NCI-H69 (cell line): ENCODE data around the gene JHY.

Experiments used
- DNase-seq: peaks from one replicate; lab custom pipeline; 2025; lab: John Stamatoyannopoulos, UW

The JHY gene

DNA sequence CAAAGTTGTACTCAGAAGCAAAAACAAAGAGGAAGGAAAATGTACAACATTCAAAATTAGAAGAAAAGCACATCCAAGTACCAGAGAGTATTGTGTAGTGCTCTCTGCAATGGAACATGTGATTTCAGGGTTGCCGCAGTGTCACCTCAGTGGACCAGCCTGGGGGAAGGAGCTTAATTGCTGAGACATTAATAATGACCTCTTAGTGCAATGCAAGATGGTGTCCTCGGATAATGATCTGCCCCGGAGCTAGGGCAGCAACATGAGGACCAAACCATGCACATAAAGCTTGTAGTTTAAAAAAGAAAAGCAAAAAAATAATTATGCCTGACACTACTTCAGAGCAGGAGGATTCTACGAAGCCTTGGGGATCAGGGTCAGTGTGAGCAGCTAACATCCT, 11.3 kb upstream of the JHY start:
- DNase-seq, result peak; percentile 25

DNA sequence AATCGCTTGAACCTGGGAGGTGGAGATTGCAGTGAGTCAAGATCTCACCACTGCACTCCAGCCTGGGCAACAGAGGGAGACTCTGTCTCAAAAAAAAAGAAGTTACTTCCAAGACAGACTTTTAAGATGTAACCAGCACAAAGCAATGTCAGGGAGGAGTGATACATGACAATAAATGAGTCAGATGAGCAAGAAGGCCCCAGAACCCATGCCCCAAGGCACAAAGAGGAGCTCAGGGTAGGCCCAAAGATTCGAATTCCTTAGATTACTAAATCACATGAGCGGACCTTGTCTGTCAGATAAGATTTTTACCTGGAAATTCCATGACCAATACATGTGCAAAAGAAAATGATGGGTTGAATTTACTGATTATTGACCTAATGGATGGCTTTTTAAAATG, 10.5 kb upstream of the JHY start:
- no peak for DNase-seq

DNA sequence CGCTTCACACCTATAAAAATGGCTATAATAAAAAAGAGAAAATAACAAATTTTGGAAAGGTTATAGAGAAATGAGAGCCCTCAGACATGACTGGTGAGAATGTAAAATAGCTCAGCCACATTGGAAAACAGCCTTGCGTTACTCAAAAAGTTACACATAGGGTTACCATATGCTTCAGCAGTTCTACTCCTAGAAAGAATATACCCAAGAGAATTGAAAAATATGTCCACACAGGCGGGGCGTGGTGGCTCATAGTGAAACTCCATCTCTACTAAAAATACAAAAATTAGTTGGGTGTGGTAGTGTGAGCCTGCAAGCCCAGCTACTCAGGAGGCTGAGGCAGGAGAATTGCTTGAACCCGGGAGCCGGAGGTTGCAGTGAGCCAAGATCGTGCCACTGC, 7.6 kb upstream of the JHY start:
- no peak for DNase-seq

DNA sequence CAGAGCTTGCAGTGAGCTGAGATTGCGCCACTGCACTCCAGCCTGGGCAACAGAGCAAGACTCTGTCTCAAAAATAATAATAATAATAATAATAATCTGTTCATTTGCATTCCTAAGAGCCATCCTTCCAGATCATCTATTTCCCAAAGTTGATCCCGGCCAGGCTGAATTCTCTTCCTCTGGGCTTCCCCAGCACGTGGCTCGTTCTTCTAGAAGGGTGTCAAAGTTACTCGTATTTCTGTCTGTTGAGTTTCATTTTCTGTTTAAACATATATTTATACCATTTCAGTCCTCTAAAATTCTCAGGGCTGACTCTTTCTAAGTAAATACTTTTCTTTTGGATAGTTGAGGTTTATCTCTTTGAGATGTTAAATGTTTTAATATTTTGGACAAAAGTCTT, 4.8 kb upstream of the JHY start:
- no peak for DNase-seq

DNA sequence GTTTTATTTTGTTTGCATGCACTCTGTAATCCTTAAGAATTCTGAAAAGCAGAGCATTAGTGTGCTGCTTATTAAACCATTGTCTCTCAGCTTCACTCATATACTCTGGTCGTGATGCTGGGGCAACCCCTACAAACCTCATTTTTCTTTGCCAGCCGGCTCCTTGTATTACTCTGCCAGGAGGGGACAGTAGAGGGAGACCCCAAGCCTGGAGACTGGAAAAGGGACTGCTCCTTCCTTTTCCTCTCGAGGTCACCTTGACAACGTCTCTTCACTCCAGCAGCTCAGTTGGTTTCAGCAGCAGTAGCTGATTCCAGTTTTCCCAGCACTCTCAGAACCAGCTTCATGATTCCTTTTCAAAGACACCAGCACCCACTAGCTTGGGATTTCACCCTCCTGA, 2.8 kb upstream of the JHY start:
- DNase-seq, result peak; percentile 74

DNA sequence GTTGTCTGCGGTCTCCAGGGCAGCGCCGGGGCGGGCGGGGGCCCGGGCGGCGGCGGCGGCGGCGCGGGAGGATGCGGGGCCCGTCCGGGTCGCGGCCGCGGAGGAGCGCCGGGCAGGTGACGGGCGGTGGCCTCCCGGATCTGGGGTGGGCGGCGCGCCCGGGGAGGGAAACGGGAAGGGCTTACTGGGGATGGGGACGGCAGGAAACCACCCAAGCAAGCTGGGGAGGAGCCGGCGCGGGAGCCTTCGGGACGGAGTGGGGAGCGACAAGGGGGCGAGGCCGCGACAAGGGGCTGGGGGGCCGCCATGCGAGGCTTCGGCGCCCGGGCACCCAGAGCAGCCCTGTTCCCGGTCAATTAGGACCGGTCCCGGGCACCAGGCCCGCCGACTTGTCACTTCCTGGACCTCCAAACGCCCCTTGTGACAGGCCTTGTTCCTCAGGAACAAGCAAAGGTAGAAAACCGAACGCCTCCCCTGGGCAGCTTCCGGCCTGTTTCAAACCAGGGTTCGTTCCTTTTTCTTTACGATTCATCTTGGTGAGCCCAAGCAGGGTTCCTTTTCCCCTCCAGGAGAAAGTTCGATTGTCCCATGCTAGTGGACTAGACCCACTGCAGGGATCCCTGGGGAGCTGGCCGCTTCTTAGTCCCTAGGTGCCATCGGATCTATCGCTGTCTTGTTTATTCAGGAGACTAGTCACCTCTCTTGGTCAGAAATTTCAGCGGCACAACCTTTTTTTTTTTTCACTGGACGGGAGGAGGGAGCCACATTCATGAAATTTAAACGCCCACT, 492 bp downstream of the JHY start:
- DNase-seq, result peak; percentile 93

DNA sequence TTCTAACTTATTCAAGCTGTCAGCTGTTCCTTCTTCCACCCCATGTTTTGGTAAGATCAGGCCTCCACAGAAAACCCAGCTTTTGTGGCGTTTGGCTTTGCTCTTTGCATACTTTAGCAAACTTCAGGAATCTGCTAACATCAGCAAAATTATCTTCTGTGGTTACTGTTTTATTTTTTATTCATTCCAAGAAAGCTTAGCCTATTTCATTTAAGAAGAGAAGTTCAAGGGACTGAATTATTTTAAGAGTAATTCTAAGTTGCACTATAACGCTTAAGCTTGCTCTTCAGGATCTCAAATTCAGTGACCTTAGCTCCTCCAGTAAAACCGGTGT, 1.1 kb downstream of the JHY start:
- DNase-seq, result no peak

DNA sequence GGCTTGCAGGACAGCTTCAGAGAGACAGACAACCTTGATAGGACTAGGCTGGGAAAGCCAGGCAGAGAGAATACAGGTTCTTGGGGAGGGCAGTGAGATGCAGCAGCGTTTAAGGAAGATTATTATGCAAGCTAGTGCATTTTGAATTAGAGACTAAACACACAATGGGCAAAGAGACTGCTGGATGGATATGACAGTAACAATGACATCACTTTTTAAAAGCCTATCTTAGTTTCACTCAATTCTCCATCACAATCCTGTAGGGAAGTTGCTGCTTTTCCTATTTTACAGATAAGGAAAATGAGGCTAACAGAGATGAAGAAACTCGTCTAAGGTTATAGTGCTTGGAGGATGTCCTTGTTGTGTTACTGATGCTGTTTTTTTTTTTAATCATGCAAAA, 5.6 kb downstream of the JHY start:
- no peak for DNase-seq

DNA sequence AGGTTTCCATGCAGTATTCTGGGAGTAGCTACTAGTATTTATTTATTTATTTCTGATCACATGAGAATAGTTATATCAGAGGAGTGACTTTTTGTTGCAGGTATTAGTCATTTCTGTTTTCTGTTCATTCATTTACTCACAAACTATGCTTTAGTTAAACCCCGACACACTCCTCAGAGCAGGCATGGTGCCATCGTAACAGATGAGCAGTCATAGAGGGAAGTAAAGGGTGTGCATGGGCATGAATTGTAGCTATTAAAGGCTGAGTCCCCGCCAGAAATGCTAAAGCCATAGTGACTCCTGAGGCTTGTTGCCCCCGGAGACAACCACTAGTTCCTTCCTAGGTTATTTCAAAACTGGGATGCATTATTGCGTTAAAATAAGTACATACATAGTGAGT, 10.6 kb downstream of the JHY start:
- peak; percentile 63 for DNase-seq

DNA sequence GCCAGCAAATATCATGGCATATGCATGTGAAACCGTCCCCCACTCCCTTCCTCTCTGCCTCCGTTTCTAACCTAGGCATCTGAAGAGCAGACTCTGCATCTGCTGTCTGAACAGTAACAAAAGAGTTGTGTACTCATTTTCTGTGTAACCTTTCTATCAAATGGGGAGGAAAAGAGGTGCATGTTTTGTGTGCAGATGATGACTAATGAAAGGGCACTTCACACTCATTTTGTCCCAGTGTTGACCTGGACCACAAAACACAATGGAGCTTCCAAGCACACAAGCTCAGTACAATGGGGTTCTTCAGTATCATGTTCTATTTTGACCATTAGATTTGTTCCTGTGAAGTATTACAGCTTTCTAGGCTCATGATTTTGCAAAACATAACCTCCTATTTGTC, 13.0 kb downstream of the JHY start:
- peak; percentile 99 for DNase-seq

DNA sequence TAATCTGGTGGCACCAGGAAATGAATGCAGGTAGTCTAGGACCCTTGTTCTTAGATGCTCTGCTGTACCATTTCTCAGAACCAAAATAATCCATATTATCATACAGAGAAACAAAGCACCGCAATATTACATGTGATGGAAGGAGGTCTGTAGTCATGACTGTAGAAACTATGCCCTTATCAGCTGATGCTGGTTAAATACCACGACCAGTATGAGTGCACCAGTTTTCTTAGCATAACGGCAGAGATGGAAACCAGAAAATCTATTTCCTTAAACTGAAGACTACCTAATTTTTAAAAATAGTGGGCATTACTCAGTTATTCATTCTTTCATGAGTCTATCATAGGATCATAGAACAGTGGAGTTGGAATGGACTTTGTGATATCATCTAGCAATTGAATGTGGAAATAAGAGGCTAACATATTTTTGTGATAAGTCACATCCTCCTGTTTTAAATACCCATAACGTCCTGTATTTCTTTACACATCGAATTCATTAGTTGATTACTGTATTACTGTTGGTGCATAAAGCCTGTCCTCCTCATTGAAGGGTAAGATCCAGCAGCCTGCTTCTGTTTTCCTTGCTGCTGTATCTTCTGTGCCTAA, 15.1 kb downstream of the JHY start:
- DNase-seq, result no peak

DNA sequence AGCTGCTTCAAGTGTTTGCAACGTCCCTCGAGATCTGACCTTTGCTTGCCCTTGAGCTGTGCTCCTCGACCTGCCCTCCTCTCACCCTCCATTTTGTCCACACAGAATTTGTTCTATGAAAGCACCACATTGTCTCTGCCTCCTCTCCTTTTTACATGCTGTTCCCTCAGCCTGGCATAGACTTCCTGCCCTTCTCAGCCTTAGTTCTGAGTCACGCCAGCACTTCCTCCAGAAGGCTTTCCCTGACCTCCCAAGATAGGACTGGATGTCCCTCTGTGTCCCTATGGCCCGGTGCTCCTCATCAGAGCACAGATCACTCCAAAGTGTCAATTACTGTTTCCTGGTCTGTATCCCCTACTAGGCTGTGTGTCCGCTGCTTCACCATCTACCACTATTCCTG, 16.2 kb downstream of the JHY start:
- peak; percentile 64 for DNase-seq

DNA sequence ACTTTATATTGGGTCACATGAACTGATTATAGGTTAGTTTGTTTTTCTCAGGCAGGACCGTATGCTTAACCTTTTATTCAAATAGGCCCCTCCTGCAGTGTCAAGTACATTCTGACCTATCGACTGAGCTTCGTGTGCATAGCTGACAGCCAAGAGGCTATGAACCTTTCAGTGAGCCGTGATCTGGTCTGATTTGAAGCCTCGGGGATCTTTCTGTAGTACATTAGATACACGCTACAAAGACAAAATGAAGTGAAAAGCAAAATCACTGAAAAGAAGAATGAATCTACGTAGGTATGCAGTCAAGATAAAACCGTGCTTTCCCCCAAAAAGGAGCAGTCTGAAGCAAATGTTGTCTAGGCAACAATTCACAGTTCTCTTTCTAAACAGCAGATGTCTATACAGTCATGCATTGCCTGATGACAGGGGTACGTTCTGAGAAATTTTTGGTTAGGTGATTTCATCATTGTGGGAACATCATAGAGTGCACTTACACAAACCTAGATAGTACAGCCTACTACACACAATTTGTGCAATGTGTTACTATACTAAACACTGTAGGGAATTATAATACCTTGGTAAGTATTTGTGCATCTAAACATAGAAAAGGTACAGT, 18.1 kb downstream of the JHY start:
- DNase-seq, result peak; percentile 99

DNA sequence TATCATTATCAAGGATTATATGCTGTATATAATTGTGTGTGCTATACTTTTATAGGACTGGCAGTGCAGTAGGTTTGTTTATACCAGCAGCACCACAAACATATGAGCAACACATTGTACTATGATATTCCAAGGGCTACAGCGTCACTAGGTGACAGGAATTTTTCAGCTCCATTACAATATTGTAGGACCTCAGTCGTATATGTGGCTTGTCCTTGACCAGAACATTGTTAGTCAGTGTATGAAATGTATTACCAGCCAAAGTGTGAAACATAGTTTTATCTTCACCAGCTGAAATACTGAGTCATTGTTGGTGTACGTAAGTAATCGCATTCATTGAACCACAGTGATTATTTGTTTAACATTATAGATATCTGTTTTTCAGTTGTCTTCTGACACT, 20.4 kb downstream of the JHY start:
- no peak for DNase-seq

DNA sequence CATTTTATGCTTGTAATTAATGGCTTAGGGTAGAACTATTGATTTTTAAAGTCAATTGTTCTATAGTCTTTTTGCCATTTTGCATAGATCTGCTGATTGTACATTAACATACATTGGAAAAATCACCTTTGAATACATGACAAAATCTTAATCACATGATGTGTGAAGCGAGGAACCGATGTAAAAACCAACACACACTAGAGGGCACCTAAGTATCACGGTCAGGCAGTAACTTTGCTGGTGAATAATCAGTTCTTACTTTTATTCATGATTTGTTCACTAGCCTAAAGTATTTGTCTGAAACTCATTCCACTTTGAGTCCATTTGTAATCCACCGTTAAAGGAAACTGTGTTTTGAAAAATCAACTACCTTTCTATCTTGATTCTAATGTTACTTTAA, 28.2 kb downstream of the JHY start:
- peak; percentile 65 for DNase-seq

DNA sequence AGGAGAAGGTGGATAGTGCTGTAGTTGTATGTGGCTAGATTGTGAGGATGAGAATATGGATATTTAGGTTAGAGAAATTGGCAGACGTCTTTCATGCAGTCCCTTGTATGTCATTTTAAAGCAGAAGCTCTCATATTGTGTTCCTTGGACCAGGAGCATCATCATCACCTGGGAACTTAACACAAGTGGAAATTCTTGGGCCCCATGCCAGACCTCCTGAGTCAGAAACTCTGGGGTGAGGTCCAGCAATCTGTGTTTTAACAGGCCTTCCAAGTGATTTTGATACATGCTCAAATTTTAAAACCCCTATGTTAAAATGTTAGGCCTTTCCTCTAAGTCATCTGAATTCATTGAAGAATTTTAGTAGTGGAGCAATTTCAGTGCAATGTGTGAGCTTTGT, 34.8 kb downstream of the JHY start:
- DNase-seq, result peak; percentile 26

DNA sequence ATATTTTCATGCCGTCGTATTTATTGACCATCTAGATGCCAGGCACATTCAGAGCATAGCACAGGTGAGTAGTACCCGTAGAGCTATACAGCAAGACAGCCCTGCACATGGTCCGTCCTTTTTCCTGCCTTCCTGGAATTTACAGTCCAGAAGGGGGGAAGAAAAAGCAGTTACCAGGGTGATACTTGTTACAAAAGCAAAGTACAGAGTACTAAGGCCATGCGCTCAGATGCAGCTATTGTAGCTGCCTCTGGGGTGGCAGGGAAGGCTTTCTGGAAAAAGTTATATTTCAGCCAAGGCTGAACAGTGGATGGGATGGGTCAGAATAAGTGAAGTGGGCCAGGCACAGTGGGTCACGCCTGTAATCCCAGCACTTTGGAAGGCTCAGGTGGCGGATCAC, 36.2 kb downstream of the JHY start:
- DNase-seq, result no peak

DNA sequence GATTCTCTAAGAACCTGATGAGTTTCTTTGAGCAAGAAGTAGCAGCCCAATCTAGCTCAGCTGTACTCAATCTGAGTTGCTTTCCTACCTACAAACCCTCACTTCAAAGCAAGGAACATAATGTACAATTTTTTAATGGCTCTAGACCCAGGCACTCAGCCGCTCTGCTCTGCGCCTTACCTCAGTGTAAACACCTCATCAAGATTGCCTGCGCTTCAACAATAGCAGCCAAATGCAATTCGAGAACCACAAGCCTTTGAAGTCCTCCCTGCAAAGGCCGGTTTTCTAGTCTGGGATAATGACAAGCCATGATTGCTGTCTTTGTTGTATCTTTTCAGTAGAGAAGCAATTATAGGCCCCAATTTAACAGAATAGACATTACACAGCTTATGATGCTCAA, 38.0 kb downstream of the JHY start:
- DNase-seq, result peak; percentile 96

DNA sequence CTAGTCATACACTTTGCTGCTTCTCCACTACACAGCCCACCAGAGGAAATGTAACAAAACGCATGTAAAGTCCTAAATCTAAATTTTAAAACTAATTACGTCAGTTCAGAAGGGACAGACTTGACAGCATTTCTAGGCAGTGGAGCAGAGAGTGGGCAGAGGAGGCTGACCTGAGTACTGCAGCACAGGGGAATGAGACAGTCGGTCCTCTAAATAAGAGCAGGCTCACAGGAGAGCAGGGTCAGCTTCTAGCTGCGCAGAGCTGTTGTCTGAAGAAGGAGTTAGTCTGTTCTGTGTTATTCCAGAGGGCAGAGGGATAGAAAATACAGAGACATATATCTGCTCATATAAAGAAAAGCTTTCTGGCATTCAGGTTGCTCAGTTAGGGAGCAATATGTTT, 40.3 kb downstream of the JHY start:
- peak; percentile 25 for DNase-seq

DNA sequence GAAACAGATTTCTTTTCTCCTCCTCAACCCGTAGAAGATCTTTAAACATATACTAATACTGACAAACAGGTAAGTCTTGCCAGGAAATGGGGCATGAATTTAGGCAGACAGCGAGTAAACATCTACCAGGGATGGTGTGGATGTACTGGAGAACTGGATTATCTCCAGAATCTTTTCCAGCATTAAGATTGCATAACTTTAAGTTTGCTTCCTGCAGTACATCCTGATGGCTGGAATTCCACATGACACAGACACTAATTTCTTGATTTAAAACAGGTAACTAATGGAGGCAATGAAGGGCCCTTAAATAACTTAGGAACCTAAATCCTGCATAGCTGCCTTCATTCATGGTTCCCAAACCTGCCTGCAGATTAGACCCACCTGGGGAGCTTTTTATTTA, 40.7 kb downstream of the JHY start:
- no peak for DNase-seq

DNA sequence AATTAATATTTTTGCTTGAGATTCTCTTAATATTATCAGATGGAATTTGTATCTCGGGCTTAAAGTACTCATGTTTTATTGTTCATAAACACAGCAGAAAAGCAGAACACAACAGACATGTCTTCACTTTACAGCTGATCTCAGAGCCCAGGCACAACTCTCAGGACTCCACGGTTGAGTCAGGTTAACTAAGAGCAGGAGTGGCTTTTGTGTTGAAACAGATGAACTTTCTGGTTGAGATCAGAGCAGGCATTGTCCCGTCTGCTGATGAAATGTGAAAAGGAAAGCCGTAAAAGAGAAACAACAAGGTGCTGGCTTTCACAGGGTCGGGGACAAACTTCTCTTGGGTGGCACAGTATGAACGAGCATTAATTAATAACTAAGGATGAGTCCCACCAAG, 49.0 kb downstream of the JHY start:
- DNase-seq, result no peak

DNA sequence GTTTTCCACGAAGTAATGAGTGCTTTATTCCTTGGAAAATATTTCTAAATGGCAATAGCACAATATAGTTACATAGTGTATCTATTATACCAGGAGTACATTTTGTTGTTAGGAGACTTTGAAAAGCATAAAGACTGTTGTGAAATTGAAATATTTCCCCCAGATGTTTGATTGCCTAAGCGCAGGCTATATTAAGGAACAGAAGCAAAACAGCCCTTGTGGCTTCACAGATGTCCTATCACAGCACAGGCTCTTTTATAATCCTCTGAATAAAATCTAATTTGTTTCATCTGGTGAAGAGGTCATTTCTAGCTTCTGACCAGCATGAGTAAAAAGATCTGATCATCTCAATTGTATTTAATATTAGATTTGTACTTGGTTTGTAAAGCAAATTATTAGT, 50.9 kb downstream of the JHY start:
- no peak for DNase-seq

DNA sequence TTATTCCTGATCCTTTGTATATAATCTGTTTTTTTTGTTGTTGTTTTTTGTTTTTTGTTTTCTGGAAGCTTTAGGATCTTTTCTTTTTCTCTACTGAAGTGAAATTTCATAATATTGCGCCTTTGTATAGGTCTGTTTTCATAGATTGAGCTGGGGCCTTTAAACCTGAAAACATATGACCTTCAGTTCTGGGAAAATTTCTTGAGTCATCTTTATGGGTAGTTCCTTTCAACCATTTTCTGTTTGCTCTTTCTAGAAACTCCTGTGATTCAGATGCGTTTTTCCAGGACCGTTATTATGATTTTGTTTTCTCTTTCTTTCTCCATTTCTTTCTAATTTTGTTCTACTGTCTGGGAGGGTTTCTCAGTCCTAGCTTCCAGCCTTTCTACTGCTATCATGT, 55.4 kb downstream of the JHY start:
- DNase-seq, result no peak

DNA sequence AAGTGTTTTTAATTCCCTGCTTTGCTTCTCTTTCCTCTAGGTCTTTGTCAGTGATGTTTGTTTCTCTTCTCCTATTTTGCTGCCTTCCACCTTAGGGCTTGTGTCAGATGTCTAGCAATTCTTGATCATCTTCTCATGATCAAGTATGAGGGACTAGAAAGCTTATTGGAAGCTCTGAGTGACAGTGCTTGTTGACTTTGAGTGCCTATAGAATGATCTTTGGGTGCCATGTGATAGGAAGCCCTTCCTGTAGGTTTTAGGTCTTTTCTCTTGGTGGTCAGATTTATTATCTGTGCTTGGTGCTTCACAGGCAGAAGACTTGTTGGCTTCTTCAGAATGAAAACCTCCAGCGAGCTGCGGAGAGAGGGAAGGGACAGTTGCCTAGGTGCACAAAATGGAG, 56.0 kb downstream of the JHY start:
- DNase-seq, result no peak
